Measurements from ENCODE around the gene PHF3. TPM values are rescaled to one million over a fixed set of nuclear protein-coding genes. Genes with fewer than 3 reads are reported as not detected.

Gene PHF3
- total RNA-seq, 1 experiment from 2014 or later, result 46.6 TPM

DNA sequence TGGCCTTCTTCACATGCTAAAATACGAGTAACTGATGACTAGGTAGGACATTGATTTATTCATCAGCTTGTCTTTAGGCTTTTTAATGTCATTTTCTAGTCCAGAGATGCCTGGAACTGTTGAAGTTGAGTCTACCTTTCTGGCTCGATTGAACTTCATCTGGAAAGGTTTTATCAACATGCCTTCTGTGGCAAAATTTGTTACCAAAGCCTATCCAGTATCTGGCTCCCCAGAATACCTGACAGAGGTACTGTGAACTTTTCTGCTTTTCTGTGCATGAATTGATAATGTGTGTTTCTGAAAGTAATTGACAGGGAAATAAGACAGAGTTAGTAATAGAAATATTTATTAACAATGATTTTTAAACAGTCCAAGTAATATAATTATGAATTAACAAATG lies 71.0 kb downstream of the PHF3 start:
- Mint-ChIP-seq H3K4me1 (ENCODE audit: low read depth, unreplicated experiment) (no peaks in the 10 kb centered on the region), H3K27me3 (ENCODE audit: unreplicated experiment) (no peaks in the 10 kb centered on the region), H3K9me3 (ENCODE audit: low read depth, unreplicated experiment) (no peaks in the 10 kb centered on the region), H3K36me3 (ENCODE audit: insufficient read depth, unreplicated experiment) (peaks cover 12% of the 10 kb centered on the region), H3K4me3 (ENCODE audit: low read depth, unreplicated experiment) (no peak overlapping the region), H3K27ac (ENCODE audit: unreplicated experiment) (no peak overlapping the region)
- BruUV-seq (replicated peaks), result no TSS peak
- intact Hi-C loops (cut with micrococcal nuclease; ENCODE audit: unreplicated experiment), result loop anchor here (5.0 kb wide), 1 partner anchor 626 kb away; no protein-coding TSS in a partner anchor
- TF ChIP-seq, protein P1, sequence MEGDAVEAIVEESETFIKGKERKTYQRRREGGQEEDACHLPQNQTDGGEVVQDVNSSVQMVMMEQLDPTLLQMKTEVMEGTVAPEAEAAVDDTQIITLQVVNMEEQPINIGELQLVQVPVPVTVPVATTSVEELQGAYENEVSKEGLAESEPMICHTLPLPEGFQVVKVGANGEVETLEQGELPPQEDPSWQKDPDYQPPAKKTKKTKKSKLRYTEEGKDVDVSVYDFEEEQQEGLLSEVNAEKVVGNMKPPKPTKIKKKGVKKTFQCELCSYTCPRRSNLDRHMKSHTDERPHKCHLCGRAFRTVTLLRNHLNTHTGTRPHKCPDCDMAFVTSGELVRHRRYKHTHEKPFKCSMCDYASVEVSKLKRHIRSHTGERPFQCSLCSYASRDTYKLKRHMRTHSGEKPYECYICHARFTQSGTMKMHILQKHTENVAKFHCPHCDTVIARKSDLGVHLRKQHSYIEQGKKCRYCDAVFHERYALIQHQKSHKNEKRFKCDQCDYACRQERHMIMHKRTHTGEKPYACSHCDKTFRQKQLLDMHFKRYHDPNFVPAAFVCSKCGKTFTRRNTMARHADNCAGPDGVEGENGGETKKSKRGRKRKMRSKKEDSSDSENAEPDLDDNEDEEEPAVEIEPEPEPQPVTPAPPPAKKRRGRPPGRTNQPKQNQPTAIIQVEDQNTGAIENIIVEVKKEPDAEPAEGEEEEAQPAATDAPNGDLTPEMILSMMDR (IDR thresholded peaks at IDR 0.05; ENCODE audit: unreplicated experiment), result no peak
- no peak for DNase-seq
- CTCF ChIA-PET, result no interaction called here

DNA sequence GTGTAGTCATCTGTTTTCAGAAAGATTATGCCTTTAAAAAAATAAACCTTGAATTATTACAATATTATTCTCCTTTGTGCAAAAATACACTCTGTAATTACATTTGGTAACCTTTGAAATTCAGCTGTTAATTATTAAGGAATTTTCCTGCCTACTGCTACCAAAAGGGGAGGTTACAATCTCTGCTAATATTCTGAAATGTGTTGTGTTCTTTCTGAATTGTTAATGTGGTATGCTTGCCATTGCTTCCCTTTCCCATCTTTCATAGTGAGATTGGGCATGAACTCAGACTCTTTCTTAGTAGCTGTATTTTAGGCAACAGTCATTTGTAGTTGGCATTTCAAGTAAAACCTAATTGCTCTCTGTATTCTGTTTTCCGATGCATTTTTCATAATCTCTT lies 73.0 kb downstream of the PHF3 start:
- CTCF ChIA-PET, result no interaction called here

DNA sequence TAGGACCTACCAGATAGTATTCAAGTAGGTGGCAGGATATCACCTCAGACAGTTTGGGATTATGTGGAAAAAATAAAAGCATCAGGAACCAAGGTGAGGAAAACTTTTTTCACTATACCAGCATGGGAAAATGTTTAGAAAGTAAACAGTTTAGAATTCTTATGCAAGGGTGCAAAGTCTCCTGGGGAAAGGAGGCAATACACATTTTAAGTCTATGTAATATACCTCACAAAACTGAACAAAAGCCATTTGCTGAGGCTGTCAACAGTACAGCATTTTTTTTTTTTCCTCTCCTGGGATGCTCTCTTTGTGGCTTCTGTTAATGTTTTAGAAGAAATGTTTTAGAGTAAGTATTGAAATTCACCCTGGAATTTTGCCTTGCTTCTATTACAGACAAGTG lies 73.5 kb downstream of the PHF3 start:
- no peaks in the 10 kb centered on the region for H3K4me1 Mint-ChIP-seq (ENCODE audit: low read depth, unreplicated experiment)
- CTCF ChIA-PET, result no interaction called here
- TF ChIP-seq, protein P1 (IDR thresholded peaks at IDR 0.05; ENCODE audit: unreplicated experiment), result no peak
- no peaks in the 10 kb centered on the region for H3K9me3 Mint-ChIP-seq (ENCODE audit: low read depth, unreplicated experiment)
- H3K27me3 Mint-ChIP-seq (ENCODE audit: unreplicated experiment), result no peaks in the 10 kb centered on the region
- no TSS peak for BruUV-seq (replicated peaks)
- H3K4me3 Mint-ChIP-seq (ENCODE audit: low read depth, unreplicated experiment), result no peak overlapping the region
- intact Hi-C loops (cut with micrococcal nuclease; ENCODE audit: unreplicated experiment), result loop anchor here (5.0 kb wide), 1 partner anchor 623 kb away; no protein-coding TSS in a partner anchor
- peaks cover 18% of the 10 kb centered on the region for H3K36me3 Mint-ChIP-seq (ENCODE audit: insufficient read depth, unreplicated experiment)
- no peak for DNase-seq
- H3K27ac Mint-ChIP-seq (ENCODE audit: unreplicated experiment), result no peak overlapping the region

More for the DNA sequence above, 73.0 kb downstream of the PHF3 start:
- TF ChIP-seq, protein P1 (IDR thresholded peaks at IDR 0.05; ENCODE audit: unreplicated experiment), result no peak
- intact Hi-C loops (cut with micrococcal nuclease; ENCODE audit: unreplicated experiment), result loop anchor here (5.0 kb wide), 1 partner anchor 624 kb away; no protein-coding TSS in a partner anchor
- no peak for DNase-seq
- Mint-ChIP-seq H3K4me1 (ENCODE audit: low read depth, unreplicated experiment) (no peaks in the 10 kb centered on the region), H3K27me3 (ENCODE audit: unreplicated experiment) (no peaks in the 10 kb centered on the region), H3K36me3 (ENCODE audit: insufficient read depth, unreplicated experiment) (peaks cover 18% of the 10 kb centered on the region), H3K27ac (ENCODE audit: unreplicated experiment) (no peak overlapping the region), H3K9me3 (ENCODE audit: low read depth, unreplicated experiment) (no peaks in the 10 kb centered on the region), H3K4me3 (ENCODE audit: low read depth, unreplicated experiment) (no peak overlapping the region)
- BruUV-seq (replicated peaks), result no TSS peak

DNA sequence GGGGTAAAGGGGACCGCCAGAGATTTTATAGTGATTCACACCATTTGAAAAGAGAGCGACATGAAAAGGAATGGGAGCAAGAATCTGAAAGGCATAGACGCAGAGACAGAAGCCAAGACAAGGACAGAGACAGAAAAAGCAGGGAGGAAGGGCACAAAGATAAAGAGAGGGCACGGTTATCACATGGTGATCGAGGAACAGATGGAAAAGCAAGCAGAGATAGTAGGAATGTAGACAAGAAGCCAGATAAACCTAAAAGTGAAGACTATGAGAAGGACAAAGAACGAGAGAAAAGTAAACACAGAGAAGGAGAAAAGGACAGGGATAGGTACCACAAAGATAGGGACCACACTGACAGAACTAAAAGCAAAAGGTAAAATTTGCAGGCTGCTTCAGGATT lies 77.7 kb downstream of the PHF3 start:
- BruUV-seq (replicated peaks), result TSS peak; percentile 77
- H3K27me3 Mint-ChIP-seq (ENCODE audit: unreplicated experiment), result no peaks in the 10 kb centered on the region
- H3K9me3 Mint-ChIP-seq (ENCODE audit: low read depth, unreplicated experiment), result no peaks in the 10 kb centered on the region
- H3K36me3 Mint-ChIP-seq (ENCODE audit: insufficient read depth, unreplicated experiment), result peaks cover 18% of the 10 kb centered on the region
- CTCF ChIA-PET, result no interaction called here
- intact Hi-C loops (cut with micrococcal nuclease; ENCODE audit: unreplicated experiment), result no loop called here
- TF ChIP-seq, protein P1 (IDR thresholded peaks at IDR 0.05; ENCODE audit: unreplicated experiment), result no peak
- H3K4me1 Mint-ChIP-seq (ENCODE audit: low read depth, unreplicated experiment), result no peaks in the 10 kb centered on the region
- no peak for DNase-seq
- H3K4me3 Mint-ChIP-seq (ENCODE audit: low read depth, unreplicated experiment), result no peak overlapping the region
- peak overlapping the region; percentile 0 for H3K27ac Mint-ChIP-seq (ENCODE audit: unreplicated experiment)

Measured in Calu3 (cell line).